GM18508 (cell line): ENCODE measurements around the gene TUBD1.
A peak's percentile ranks its signal among the peaks of the same experiment; 100 is the strongest.
"Not testable (repeated sequence)": the region's sequence is repeated elsewhere in the genome, so short reads cannot be mapped to it uniquely, and the experiment has no call there.

Source experiments
- ATAC-seq: cut with Tn5 transposase; IDR thresholded peaks from one replicate; pipeline ENCODE4 v1.9.1; 2021; ENCODE audit warnings: moderate number of reproducible peaks; ENCODE audit not compliant: insufficient read depth, unreplicated experiment

Gene TUBD1

GRCh38 chr17:59845595-59846393 lies 46.9 kb downstream of the TUBD1 start:
- no peak for ATAC-seq

- ATAC-seq = no peak
Measured at GRCh38 chr17:59844884-59845594, 47.7 kb downstream of the TUBD1 start.

- peak; percentile 32 for ATAC-seq
Measured at GRCh38 chr17:59842901-59843652, 49.7 kb downstream of the TUBD1 start.

- ATAC-seq = not testable (repeated sequence)
Measured at GRCh38 chr17:59841882-59842263, 50.9 kb downstream of the TUBD1 start.

GRCh38 chr17:59841091-59841881 lies 51.5 kb downstream of the TUBD1 start:
- not testable (repeated sequence) for ATAC-seq

GRCh38 chr17:59840329-59841090 lies 52.2 kb downstream of the TUBD1 start:
- ATAC-seq = no peak

GRCh38 chr17:59839651-59840328 lies 53.0 kb downstream of the TUBD1 start:
- no peak for ATAC-seq

- no peak for ATAC-seq
Measured at GRCh38 chr17:59838052-59838916, 54.5 kb downstream of the TUBD1 start.

GRCh38 chr17:59837308-59838051 lies 55.3 kb downstream of the TUBD1 start:
- peak; percentile 47 for ATAC-seq

- no peak for ATAC-seq
Measured at GRCh38 chr17:59832883-59833379, 59.8 kb downstream of the TUBD1 start.

GRCh38 chr17:59830846-59831486 lies 61.8 kb downstream of the TUBD1 start:
- ATAC-seq = no peak

- ATAC-seq = no peak
Measured at GRCh38 chr17:59830007-59830630, 62.6 kb downstream of the TUBD1 start.

- peak; percentile 38 for ATAC-seq
Measured at GRCh38 chr17:59829217-59830006, 63.3 kb downstream of the TUBD1 start.

GRCh38 chr17:59828819-59829216 lies 63.9 kb downstream of the TUBD1 start:
- ATAC-seq = not testable (repeated sequence)

GRCh38 chr17:59828478-59828760 lies 64.3 kb downstream of the TUBD1 start:
- ATAC-seq = no peak
